ENCODE results near the gene DUOX2. TPM values are rescaled to one million over a fixed set of nuclear protein-coding genes. Genes with fewer than 3 reads are reported as not detected.

Gene DUOX2
- total RNA-seq, 1 experiment from 2014 or later, result 0.44 TPM

- TF ChIP-seq REST (IDR thresholded peaks at IDR 0.05; ENCODE audit: low read depth) (no peak), FOSL1 (IDR thresholded peaks at IDR 0.05; ENCODE audit: low read depth) (no peak), ZFX (IDR thresholded peaks at IDR 0.05) (no peak), POLR2AphosphoS5 (IDR thresholded peaks at IDR 0.05; ENCODE audit: low read depth, low read length) (no peak)
These were observed 41.8 kb upstream of the DUOX2 start (continued) for GRCh38 chr15:45155739-45156138.

GRCh38 chr15:45151998-45152828 lies 38.2 kb upstream of the DUOX2 start:
- no peaks in the 10 kb centered on the region for H3K79me2 ChIP-seq (ENCODE audit: insufficient read depth, low read length)
- H3K27me3 ChIP-seq (ENCODE audit: insufficient read depth, low read length), result no peaks in the 10 kb centered on the region
- DNase-seq (ENCODE audit: low read depth, low spot score) (no peak), ATAC-seq (no peak)
- no peak overlapping the region for H3K27ac ChIP-seq (ENCODE audit: low read depth, low read length)
- CTCF ChIA-PET, result interaction anchor here (1.2 kb wide), 1 partner anchor 11 kb away, joined by 3 read pairs; no protein-coding TSS in a partner anchor
- no peak overlapping the region for H2AFZ ChIP-seq (ENCODE audit: low read depth, low read length, poor library complexity, severe bottlenecking)
- peaks cover 0 to 4% of the 10 kb centered on the region in 2 experiments; a peak in 1 of 4 replicates for H3K4me1 ChIP-seq (ENCODE audit: control insufficient read depth in 1 of 2, insufficient read depth in 2 of 2, low read length in 2 of 2)
- POLR2A ChIA-PET, result no interaction called here
- no peak overlapping the region for H3K4me2 ChIP-seq (ENCODE audit: low read length)
- H3K4me3 ChIP-seq (replicated peaks in 1 of 2; ENCODE audit: low read depth in 1 of 2, low read length in 2 of 2), result no peak overlapping the region
- no peak for TF ChIP-seq SIN3A (IDR thresholded peaks at IDR 0.05; ENCODE audit: low read depth)
- no peak for TF ChIP-seq REST (IDR thresholded peaks at IDR 0.05; ENCODE audit: low read depth)
- TF ChIP-seq SP1 (IDR thresholded peaks at IDR 0.05; ENCODE audit: low read depth), result no peak
- TF ChIP-seq MAX (IDR thresholded peaks at IDR 0.05), result no peak
- TF ChIP-seq TCF7L2 (IDR thresholded peaks at IDR 0.05; ENCODE audit: borderline replicate concordance, extremely low read depth, insufficient read depth, insufficient read length), result no peak
- TF ChIP-seq YY1 (IDR thresholded peaks at IDR 0.05; ENCODE audit: extremely low read depth, insufficient replicate concordance, low read depth, low read length), result no peak
- no peak for TF ChIP-seq CBX3 (IDR thresholded peaks at IDR 0.05; ENCODE audit: low read depth)
- no peak for TF ChIP-seq SRF (IDR thresholded peaks at IDR 0.05; ENCODE audit: low read depth)
- no peak for TF ChIP-seq POLR2A (IDR thresholded peaks at IDR 0.05; ENCODE audit: borderline replicate concordance, extremely low read depth, insufficient read depth, insufficient read length)
- no peak for TF ChIP-seq ELF1 (IDR thresholded peaks at IDR 0.05; ENCODE audit: borderline replicate concordance, low read depth)
- no peak for TF ChIP-seq ZFX (IDR thresholded peaks at IDR 0.05)
- TF ChIP-seq POLR2AphosphoS5 (IDR thresholded peaks at IDR 0.05; ENCODE audit: low read depth, low read length), result no peak
- TF ChIP-seq JUND (IDR thresholded peaks at IDR 0.05), result no peak
- TF ChIP-seq RAD21 (IDR thresholded peaks at IDR 0.05; ENCODE audit: low read depth), result no peak
- no peak for TF ChIP-seq ZNF274 (IDR thresholded peaks at IDR 0.05; ENCODE audit: low read depth, low read length)
- RAD21 ChIA-PET (ENCODE audit: low non-redundant PET in 1 of 2, low total read pairs in 2 of 2, uncharacterized antibody in 2 of 2, unreplicated experiment in 2 of 2), result no interaction called here
- H3K36me3 ChIP-seq (ENCODE audit: control insufficient read depth in 1 of 2, insufficient read depth in 2 of 2, low read length in 2 of 2), result no peaks in the 10 kb centered on the region; a peak in 1 of 4 replicates
- no TSS peak for BruUV-seq (replicated peaks)
- H3K9me3 ChIP-seq (ENCODE audit: control insufficient read depth in 1 of 2, insufficient read depth in 1 of 2, low read depth in 1 of 2, low read length in 2 of 2), result no peaks in the 10 kb centered on the region
- no peak overlapping the region for H3K9ac ChIP-seq (ENCODE audit: low read length)
- intact Hi-C loops (cut with micrococcal nuclease), result no loop called here
- no peaks in the 10 kb centered on the region for H3K9me2 ChIP-seq (ENCODE audit: insufficient read depth)
- H4K20me1 ChIP-seq (ENCODE audit: insufficient read depth), result no peaks in the 10 kb centered on the region

All from HCT116 (cell line).